HCT116 (cell line): ENCODE measurements around the gene DAAM1. TPM values are rescaled to one million over a fixed set of nuclear protein-coding genes. Genes with fewer than 3 reads are reported as not detected.

Experiments used
- ATAC-seq: fragments of 200-7000 bp; cut with Tn5 transposase; 2 replicates; pipeline ENCODE4 v1.9.1; 2020; ENCODE audit warnings: mild to moderate bottlenecking, moderate library complexity
- BruUV-seq: library from RNA; stranded (reverse); fragments of 400-500 nt; replicated peaks from 2 replicates; lab custom pipeline; 2021; lab: Mats Ljungman, UMichigan
- CTCF ChIA-PET: fragments of 300-600 bp; sonication (Branson Sonifier 250); formaldehyde crosslinking; loops from one replicate; lab custom pipeline; 2021; ENCODE audit warnings: antibody characterized with exemption; lab: Charles Lee
- POLR2A ChIA-PET: fragments of 300-600, 350-600 bp; sonication (Branson Sonifier 250); formaldehyde crosslinking; loops from one replicate; lab custom pipeline; 2021; ENCODE audit warnings: antibody characterized with exemption; lab: Charles Lee
- RAD21 ChIA-PET, 2 experiments: fragments of 300-600 bp; sonication (Branson Sonifier 250); formaldehyde crosslinking; loops; one replicate each; lab custom pipeline; 2023; ENCODE audit warnings: low total read pairs in 2 of 2; ENCODE audit not compliant: uncharacterized antibody in 2 of 2, unreplicated experiment in 2 of 2, low non-redundant PET in 1 of 2; lab: Charles Lee
- DNase-seq: peaks from one replicate; pipeline ENCODE4 v3.0.0-alpha.2; 2010; ENCODE audit warnings: low read depth, low spot score
- H2AFZ ChIP-seq: fragments of 200-600 bp; shearing (Covaris generic), sonication (generic); 2 replicates; pipeline ENCODE4 v1.6.1; 2017; ENCODE audit warnings: low read depth, mixed run types, mixed read lengths, antibody characterized with exemption, low read length; ENCODE audit not compliant: poor library complexity, severe bottlenecking
- H3K27ac ChIP-seq: 2 replicates; pipeline ENCODE4 v1.5.1; 2012; ENCODE audit warnings: low read depth, low read length
- H3K27me3 ChIP-seq: fragments of 200-600 bp; sonication (generic); 2 replicates; pipeline ENCODE4 v1.6.1; 2016; ENCODE audit warnings: mixed run types, low read length, mixed read lengths; ENCODE audit not compliant: insufficient read depth
- H3K36me3 ChIP-seq, 2 experiments: fragments of 200-500 bp in 1 of 2; fragments of 200-600 bp in 1 of 2; sonication (Bioruptor generic) in 1 of 2; sonication (generic) in 1 of 2; 2 replicates each; pipeline versions ENCODE4 v1.5.1 to v1.6.1; 2014 to 2016; ENCODE audit warnings: low read length in 2 of 2, inconsistent platforms in 1 of 2, mixed read lengths in 1 of 2, mixed run types in 1 of 2; ENCODE audit not compliant: insufficient read depth in 2 of 2, control insufficient read depth in 1 of 2
- H3K4me1 ChIP-seq, 2 experiments: fragments of 200-600 bp in 1 of 2; sonication (generic) in 1 of 2; 2 replicates each; pipeline versions ENCODE4 v1.5.1 to v1.6.1; 2012 to 2017; ENCODE audit warnings: low read length in 2 of 2, inconsistent platforms in 1 of 2, mild to moderate bottlenecking in 1 of 2, mixed read lengths in 1 of 2, mixed run types in 1 of 2, moderate library complexity in 1 of 2; ENCODE audit not compliant: insufficient read depth in 2 of 2, control insufficient read depth in 1 of 2
- H3K4me2 ChIP-seq: fragments of 200-600 bp; sonication (generic); 2 replicates; pipeline ENCODE4 v1.6.1; 2017; ENCODE audit warnings: mixed run types, low read length, mixed read lengths
- H3K4me3 ChIP-seq, 2 experiments: fragments of 200-600 bp in 1 of 2; sonication (generic) in 1 of 2; replicated peaks in 1 of 2; 2 replicates each; pipeline ENCODE4 v1.5.1; 2011 to 2016; ENCODE audit warnings: low read length in 2 of 2, control low read depth in 1 of 2, low read depth in 1 of 2, mild to moderate bottlenecking in 1 of 2, mixed read lengths in 1 of 2, mixed run types in 1 of 2
- H3K79me2 ChIP-seq: fragments of 200-600 bp; sonication (generic); 2 replicates; pipeline ENCODE4 v1.6.1; 2017; ENCODE audit warnings: mild to moderate bottlenecking, mixed run types, low read length, moderate library complexity, mixed read lengths; ENCODE audit not compliant: insufficient read depth
- H3K9ac ChIP-seq: fragments of 200-600 bp; sonication (generic); 2 replicates; pipeline ENCODE4 v1.6.1; 2016; ENCODE audit warnings: low read length, mixed read lengths
- H3K9me2 ChIP-seq: fragments of 200-600 bp; sonication (generic), shearing (Covaris generic); 2 replicates; pipeline ENCODE4 v1.6.1; 2017; ENCODE audit warnings: mixed run types, mild to moderate bottlenecking, moderate library complexity; ENCODE audit not compliant: insufficient read depth
- H3K9me3 ChIP-seq, 2 experiments: fragments of 200-500 bp in 1 of 2; fragments of 200-600 bp in 1 of 2; sonication (Bioruptor generic) in 1 of 2; sonication (generic) in 1 of 2; 2 replicates each; pipeline ENCODE4 v1.6.1; 2014 to 2017; ENCODE audit warnings: low read length in 2 of 2, mixed read lengths in 2 of 2, inconsistent platforms in 1 of 2, low read depth in 1 of 2, mild to moderate bottlenecking in 1 of 2, mixed run types in 1 of 2, moderate library complexity in 1 of 2; ENCODE audit not compliant: control insufficient read depth in 1 of 2, insufficient read depth in 1 of 2
- H4K20me1 ChIP-seq: fragments of 200-600 bp; sonication (generic), shearing (Covaris generic); 2 replicates; pipeline ENCODE4 v1.6.1; 2017; ENCODE audit warnings: mixed run types, mild to moderate bottlenecking, moderate library complexity; ENCODE audit not compliant: insufficient read depth
- ATF3 ChIP-seq: IDR thresholded peaks from 2 replicates; pipeline ENCODE4 v1.6.1; 2012
- CBX3 ChIP-seq: IDR thresholded peaks from 2 replicates; pipeline ENCODE4 v1.6.1; 2012; ENCODE audit warnings: low read depth
- CEBPB ChIP-seq: IDR thresholded peaks from 2 replicates; pipeline ENCODE4 v1.6.1; 2012; ENCODE audit warnings: low read depth
- EGR1 ChIP-seq: IDR thresholded peaks from 2 replicates; pipeline ENCODE4 v1.6.1; 2012; ENCODE audit warnings: low read depth
- EZH2 ChIP-seq: fragments of 200-600 bp; sonication (generic); IDR thresholded peaks from 2 replicates; pipeline ENCODE4 v1.6.1; 2017; ENCODE audit warnings: antibody characterized with exemption, mixed run types
- EZH2phosphoT487 ChIP-seq: fragments of 200-600 bp; IDR thresholded peaks from 2 replicates; pipeline ENCODE4 v1.6.1; 2018; ENCODE audit warnings: antibody characterized with exemption, borderline replicate concordance
- FOSL1 ChIP-seq: IDR thresholded peaks from 2 replicates; pipeline ENCODE4 v1.6.1; 2012; ENCODE audit warnings: low read depth
- JUND ChIP-seq: IDR thresholded peaks from 2 replicates; pipeline ENCODE4 v1.6.1; 2012
- POLR2A ChIP-seq: IDR thresholded peaks from 2 replicates; pipeline ENCODE4 v1.7.0; 2011; ENCODE audit warnings: borderline replicate concordance; ENCODE audit not compliant: insufficient read depth, insufficient read length; ENCODE audit errors: extremely low read depth
- POLR2AphosphoS5 ChIP-seq: IDR thresholded peaks from 2 replicates; pipeline ENCODE4 v1.6.1; 2011; ENCODE audit warnings: mild to moderate bottlenecking, low read depth, low read length, moderate library complexity
- RAD21 ChIP-seq: IDR thresholded peaks from 2 replicates; pipeline ENCODE4 v1.6.1; 2012; ENCODE audit warnings: low read depth, mild to moderate bottlenecking
- REST ChIP-seq: IDR thresholded peaks from 2 replicates; pipeline ENCODE4 v1.6.1; 2012; ENCODE audit warnings: low read depth
- SIN3A ChIP-seq: IDR thresholded peaks from 2 replicates; pipeline ENCODE4 v1.6.1; 2012; ENCODE audit warnings: low read depth
- SP1 ChIP-seq: IDR thresholded peaks from 2 replicates; pipeline ENCODE4 v1.6.1; 2012; ENCODE audit warnings: low read depth
- TCF7L2 ChIP-seq: IDR thresholded peaks from 2 replicates; pipeline ENCODE4 v1.7.0; 2011; ENCODE audit warnings: borderline replicate concordance, inconsistent platforms; ENCODE audit not compliant: insufficient read depth, insufficient read length; ENCODE audit errors: extremely low read depth
- YY1 ChIP-seq: IDR thresholded peaks from 2 replicates; pipeline ENCODE4 v1.6.1; 2011; ENCODE audit warnings: low read length, low read depth, moderate library complexity, mild to moderate bottlenecking; ENCODE audit not compliant: insufficient replicate concordance; ENCODE audit errors: extremely low read depth
- ZBTB33 ChIP-seq: IDR thresholded peaks from 2 replicates; pipeline ENCODE4 v1.6.1; 2011; ENCODE audit warnings: mild to moderate bottlenecking, low read length, moderate library complexity; ENCODE audit not compliant: insufficient replicate concordance; ENCODE audit errors: extremely low read depth
- ZFX ChIP-seq: fragments of 450-650 bp; IDR thresholded peaks from 2 replicates; pipeline ENCODE4 v1.6.1; 2017
- ZNF274 ChIP-seq: fragments of 200-500 bp; sonication (Bioruptor generic); IDR thresholded peaks from 2 replicates; pipeline ENCODE4 v1.6.1; 2014; ENCODE audit warnings: mild to moderate bottlenecking, low read depth, low read length, inconsistent platforms
- intact Hi-C: fragments of 100-400 bp; cut with micrococcal nuclease; formaldehyde crosslinking; loops from 2 replicates; pipeline ENCODE4 v1.10.0; 2022
- total RNA-seq: library from RNA; stranded (reverse); gene quantifications from one replicate; pipeline ENCODE4 v1.2.1, GENCODE V29; 2021; ENCODE audit not compliant: unreplicated experiment

The DAAM1 gene
- total RNA-seq, 1 experiment from 2014 or later, result 10.7 TPM

DNA sequence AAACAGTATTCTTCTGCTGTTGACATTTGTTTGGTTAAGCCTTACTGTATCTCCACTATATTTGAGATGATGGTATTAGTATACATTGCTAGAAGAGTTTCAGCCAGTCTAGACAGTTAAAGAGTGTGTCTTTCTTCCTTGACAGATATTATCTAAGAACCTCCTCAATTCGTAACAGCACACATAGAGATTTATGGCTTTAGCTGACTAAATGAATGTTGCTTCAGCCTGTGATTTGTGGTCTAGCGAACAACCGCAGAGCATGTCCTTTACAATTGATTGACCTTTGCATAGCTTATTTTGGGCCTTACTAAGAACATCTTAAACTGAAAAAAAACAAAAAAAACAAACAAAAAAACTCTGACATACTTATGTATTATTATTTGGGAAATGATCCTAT lies 122.2 kb downstream of the DAAM1 start:
- BruUV-seq, result no TSS peak
- Histone ChIP-seq H3K9me3 (no peaks in the 10 kb centered on the region), H3K79me2 (no peaks in the 10 kb centered on the region), H2AFZ (no peak overlapping the region), H3K4me3 (no peak overlapping the region), H3K4me1 (peaks cover 16 to 17% of the 10 kb centered on the region in 2 experiments), H3K9me2 (no peaks in the 10 kb centered on the region), H3K27me3 (no peaks in the 10 kb centered on the region), H3K27ac (no peak overlapping the region), H3K9ac (no peak overlapping the region), H4K20me1 (no peaks in the 10 kb centered on the region)
- ChIA-PET CTCF (no interaction called here), POLR2A (no interaction called here)
- intact Hi-C loops, result no loop called here
- TF ChIP-seq FOSL1, result no peak
- no peak for TF ChIP-seq ZFX
- no peak for TF ChIP-seq EGR1
- no peak for TF ChIP-seq TCF7L2
- no peak for TF ChIP-seq ZNF274
- TF ChIP-seq SIN3A, result no peak
- no peak for TF ChIP-seq CBX3
- no peak for TF ChIP-seq EZH2phosphoT487
- no peak for TF ChIP-seq EZH2
- no peak for TF ChIP-seq POLR2AphosphoS5
- TF ChIP-seq, all 23 proteins: peak for 0
- H3K36me3 ChIP-seq, result no peaks in the 10 kb centered on the region
- DNase-seq, result no peak
- RAD21 ChIA-PET, result no interaction called here
- ATAC-seq, result no peak
- H3K4me2 ChIP-seq, result no peak overlapping the region

DNA sequence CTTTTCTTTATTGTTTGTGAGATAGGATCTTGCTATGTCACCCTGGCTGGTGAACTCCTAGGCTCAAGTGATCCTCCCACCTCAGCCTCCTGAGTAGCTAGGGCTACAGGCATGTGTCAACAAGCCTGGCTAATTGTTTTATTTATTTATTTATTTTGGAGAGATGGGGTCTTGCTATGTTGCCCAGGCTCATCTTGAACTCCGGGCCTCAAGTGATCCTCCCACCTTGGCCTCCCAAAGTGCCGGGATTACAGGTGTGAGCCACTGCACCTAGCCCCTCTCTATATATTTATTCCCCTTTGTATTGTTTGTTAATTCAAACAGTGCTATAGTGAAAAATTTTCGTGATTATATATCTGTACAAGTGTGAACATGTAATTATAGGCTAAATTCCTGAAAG lies 123.3 kb downstream of the DAAM1 start:
- no peak overlapping the region for H2AFZ ChIP-seq
- H3K4me2 ChIP-seq, result no peak overlapping the region
- H4K20me1 ChIP-seq, result no peaks in the 10 kb centered on the region
- ChIA-PET RAD21 (no interaction called here), POLR2A (no interaction called here), CTCF (no interaction called here)
- DNase-seq, result no peak
- intact Hi-C loops, result no loop called here
- no peak overlapping the region for H3K4me3 ChIP-seq
- H3K9me3 ChIP-seq, result no peaks in the 10 kb centered on the region
- no peaks in the 10 kb centered on the region for H3K27me3 ChIP-seq
- H3K9ac ChIP-seq, result no peak overlapping the region
- H3K36me3 ChIP-seq, result no peaks in the 10 kb centered on the region
- H3K9me2 ChIP-seq, result no peaks in the 10 kb centered on the region
- no peaks in the 10 kb centered on the region for H3K79me2 ChIP-seq
- peaks cover 6% of the 10 kb centered on the region in 2 experiments; a peak in 3 of 4 replicates for H3K4me1 ChIP-seq
- no TSS peak for BruUV-seq
- H3K27ac ChIP-seq, result no peak overlapping the region
- TF ChIP-seq SP1 (no peak), CEBPB (no peak), ATF3 (no peak), REST (no peak), POLR2A (no peak), JUND (no peak), ZBTB33 (no peak), RAD21 (no peak), YY1 (no peak)
- TF ChIP-seq, all 23 proteins: peak for 0
- ATAC-seq, result no peak
